Loucy (cell line): ENCODE measurements around the gene OR2W1.

Experiments
- H2AFZ ChIP-seq: fragments of 200-600 bp; sonication (generic); 2 replicates; pipeline ENCODE4 v1.6.0; 2016; ENCODE audit warnings: antibody characterized with exemption, mild to moderate bottlenecking, low read length, moderate library complexity
- H3F3A ChIP-seq: fragments of 200-600 bp; 2 replicates; pipeline ENCODE4 v1.6.0; 2016; ENCODE audit warnings: antibody characterized with exemption, low read depth, mild to moderate bottlenecking
- H3K27me3 ChIP-seq: fragments of 200-600 bp; sonication (generic); 2 replicates; pipeline ENCODE4 v1.6.1; 2014; ENCODE audit warnings: low read length, mild to moderate bottlenecking; ENCODE audit not compliant: insufficient read depth, poor library complexity, severe bottlenecking
- H3K36me3 ChIP-seq: fragments of 200-600 bp; sonication (generic); 2 replicates; pipeline ENCODE4 v1.6.1; 2016; ENCODE audit warnings: low read length; ENCODE audit not compliant: insufficient read depth
- H3K4me1 ChIP-seq: fragments of 200-600 bp; sonication (generic); 2 replicates; pipeline ENCODE4 v1.5.1; 2014; ENCODE audit warnings: low read length, mild to moderate bottlenecking; ENCODE audit not compliant: insufficient read depth, poor library complexity, severe bottlenecking
- H3K4me2 ChIP-seq: fragments of 200-600 bp; sonication (generic); 2 replicates; pipeline ENCODE4 v1.6.0; 2014; ENCODE audit warnings: antibody characterized with exemption, low read length, low read depth, mild to moderate bottlenecking; ENCODE audit not compliant: poor library complexity, severe bottlenecking
- H3K4me3 ChIP-seq: fragments of 200-600 bp; sonication (generic); 2 replicates; pipeline ENCODE4 v1.5.1; 2014; ENCODE audit warnings: low read length, mild to moderate bottlenecking, mixed read lengths; ENCODE audit not compliant: poor library complexity, severe bottlenecking
- H3K79me2 ChIP-seq: fragments of 200-600 bp; sonication (generic); 2 replicates; pipeline ENCODE4 v1.6.1; 2014; ENCODE audit warnings: low read length; ENCODE audit not compliant: insufficient read depth
- H3K9ac ChIP-seq: fragments of 200-600 bp; sonication (generic); 2 replicates; pipeline ENCODE4 v1.6.0; 2014; ENCODE audit warnings: mild to moderate bottlenecking, low read depth, low read length, moderate library complexity; ENCODE audit not compliant: poor library complexity, severe bottlenecking
- H3K9me2 ChIP-seq: fragments of 200-600 bp; sonication (generic); replicated peaks from 2 replicates; pipeline ENCODE4 v1.6.1; 2016; ENCODE audit warnings: low read depth, low read length, mixed read lengths
- H3K9me3 ChIP-seq: fragments of 200-600 bp; sonication (generic); 2 replicates; pipeline ENCODE4 v1.6.1; 2014; ENCODE audit warnings: mild to moderate bottlenecking, antibody characterized with exemption, low read length, low read depth; ENCODE audit not compliant: insufficient read depth
- H4K20me1 ChIP-seq: fragments of 200-600 bp; sonication (generic); 2 replicates; pipeline ENCODE4 v1.6.0; 2014; ENCODE audit warnings: antibody characterized with exemption, low read length, mild to moderate bottlenecking; ENCODE audit not compliant: insufficient read depth, poor library complexity, severe bottlenecking
- EZH2phosphoT487 ChIP-seq: fragments of 200-600 bp; IDR thresholded peaks from 2 replicates; pipeline ENCODE4 v1.6.1; 2018; ENCODE audit warnings: antibody characterized with exemption, mild to moderate bottlenecking, moderate library complexity, borderline replicate concordance
- TF ChIP-seq, protein P1 (sequence below): fragments of 200-600 bp; sonication (generic); conservative IDR thresholded peaks from 2 replicates; pipeline ENCODE4 v1.5.1; 2014; ENCODE audit warnings: mild to moderate bottlenecking, antibody characterized with exemption, low read length

Gene OR2W1

GRCh38 chr6:29028821-29029220 lies 16.2 kb downstream of the OR2W1 start:
- no peaks in the 10 kb centered on the region for H3K4me1 ChIP-seq
- no peaks in the 10 kb centered on the region for H3K27me3 ChIP-seq
- no peak overlapping the region for H3K4me3 ChIP-seq
- no peaks in the 10 kb centered on the region for H3K36me3 ChIP-seq
- H3K4me2 ChIP-seq, result no peak overlapping the region
- no peaks in the 10 kb centered on the region for H3K79me2 ChIP-seq
- no peak overlapping the region for H3K9ac ChIP-seq
- H4K20me1 ChIP-seq, result no peaks in the 10 kb centered on the region
- H3K9me2 ChIP-seq, result no peaks in the 10 kb centered on the region
- no peaks in the 10 kb centered on the region for H3K9me3 ChIP-seq
- no peaks in the 10 kb centered on the region for H3F3A ChIP-seq
- TF ChIP-seq EZH2phosphoT487, result no peak
- TF ChIP-seq, protein P1, sequence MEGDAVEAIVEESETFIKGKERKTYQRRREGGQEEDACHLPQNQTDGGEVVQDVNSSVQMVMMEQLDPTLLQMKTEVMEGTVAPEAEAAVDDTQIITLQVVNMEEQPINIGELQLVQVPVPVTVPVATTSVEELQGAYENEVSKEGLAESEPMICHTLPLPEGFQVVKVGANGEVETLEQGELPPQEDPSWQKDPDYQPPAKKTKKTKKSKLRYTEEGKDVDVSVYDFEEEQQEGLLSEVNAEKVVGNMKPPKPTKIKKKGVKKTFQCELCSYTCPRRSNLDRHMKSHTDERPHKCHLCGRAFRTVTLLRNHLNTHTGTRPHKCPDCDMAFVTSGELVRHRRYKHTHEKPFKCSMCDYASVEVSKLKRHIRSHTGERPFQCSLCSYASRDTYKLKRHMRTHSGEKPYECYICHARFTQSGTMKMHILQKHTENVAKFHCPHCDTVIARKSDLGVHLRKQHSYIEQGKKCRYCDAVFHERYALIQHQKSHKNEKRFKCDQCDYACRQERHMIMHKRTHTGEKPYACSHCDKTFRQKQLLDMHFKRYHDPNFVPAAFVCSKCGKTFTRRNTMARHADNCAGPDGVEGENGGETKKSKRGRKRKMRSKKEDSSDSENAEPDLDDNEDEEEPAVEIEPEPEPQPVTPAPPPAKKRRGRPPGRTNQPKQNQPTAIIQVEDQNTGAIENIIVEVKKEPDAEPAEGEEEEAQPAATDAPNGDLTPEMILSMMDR, result no peak
- no peak overlapping the region for H2AFZ ChIP-seq

DNA sequence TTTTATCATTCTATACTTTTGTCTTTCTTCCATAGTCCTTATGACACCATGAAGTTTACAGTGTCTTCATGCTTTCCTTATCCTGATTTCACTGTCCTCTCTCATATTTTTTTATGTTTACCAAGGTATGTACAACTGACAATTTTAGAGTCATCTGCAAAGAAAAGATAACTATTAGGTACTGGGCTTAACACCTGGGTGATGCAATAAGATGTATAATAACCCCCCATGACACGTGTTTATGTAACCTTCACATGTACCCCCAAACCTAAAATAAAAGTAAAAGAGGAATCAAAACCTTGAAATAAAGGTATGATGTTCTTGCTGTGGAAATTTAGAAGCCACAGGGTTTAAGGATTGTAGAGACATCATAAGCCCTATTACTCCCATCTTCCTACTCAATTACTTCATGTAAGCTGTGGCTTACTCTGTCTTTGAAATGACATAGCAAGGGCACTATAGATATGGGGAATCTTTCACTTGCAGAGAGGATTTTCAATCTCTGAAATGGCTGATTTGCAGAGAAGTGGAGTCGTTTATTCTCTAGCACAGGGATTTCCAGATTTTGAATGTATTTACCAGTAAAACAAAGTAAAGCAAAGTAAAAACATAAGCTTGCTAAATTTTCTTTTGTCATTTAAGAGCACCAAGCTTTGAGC lies 18.9 kb downstream of the OR2W1 start:
- H2AFZ ChIP-seq, result no peak overlapping the region
- no peaks in the 10 kb centered on the region for H3K4me1 ChIP-seq
- no peak overlapping the region for H3K9ac ChIP-seq
- no peak overlapping the region for H3K4me3 ChIP-seq
- no peaks in the 10 kb centered on the region for H3K36me3 ChIP-seq
- no peaks in the 10 kb centered on the region for H3K27me3 ChIP-seq
- no peaks in the 10 kb centered on the region for H3K9me2 ChIP-seq
- H3F3A ChIP-seq, result no peaks in the 10 kb centered on the region
- H3K79me2 ChIP-seq, result no peaks in the 10 kb centered on the region
- no peaks in the 10 kb centered on the region for H4K20me1 ChIP-seq
- H3K9me3 ChIP-seq, result no peaks in the 10 kb centered on the region
- no peak for TF ChIP-seq EZH2phosphoT487
- TF ChIP-seq, protein P1, result no peak
- H3K4me2 ChIP-seq, result no peak overlapping the region

GRCh38 chr6:29021434-29021833 lies 23.5 kb downstream of the OR2W1 start:
- no peaks in the 10 kb centered on the region for H3K27me3 ChIP-seq

More at GRCh38 chr6:29021434-29021833, 23.5 kb downstream of the OR2W1 start:
- no peak for TF ChIP-seq EZH2phosphoT487
- TF ChIP-seq, protein P1, result no peak
- Histone ChIP-seq H3K36me3 (no peaks in the 10 kb centered on the region), H3K4me1 (no peaks in the 10 kb centered on the region), H3K4me2 (no peak overlapping the region), H3F3A (no peaks in the 10 kb centered on the region), H3K9ac (no peak overlapping the region), H2AFZ (no peak overlapping the region), H4K20me1 (no peaks in the 10 kb centered on the region), H3K4me3 (no peak overlapping the region), H3K9me3 (no peaks in the 10 kb centered on the region), H3K79me2 (no peaks in the 10 kb centered on the region), H3K9me2 (no peaks in the 10 kb centered on the region)
